ENCODE measurements around the gene PFKP.

The PFKP gene

DNA sequence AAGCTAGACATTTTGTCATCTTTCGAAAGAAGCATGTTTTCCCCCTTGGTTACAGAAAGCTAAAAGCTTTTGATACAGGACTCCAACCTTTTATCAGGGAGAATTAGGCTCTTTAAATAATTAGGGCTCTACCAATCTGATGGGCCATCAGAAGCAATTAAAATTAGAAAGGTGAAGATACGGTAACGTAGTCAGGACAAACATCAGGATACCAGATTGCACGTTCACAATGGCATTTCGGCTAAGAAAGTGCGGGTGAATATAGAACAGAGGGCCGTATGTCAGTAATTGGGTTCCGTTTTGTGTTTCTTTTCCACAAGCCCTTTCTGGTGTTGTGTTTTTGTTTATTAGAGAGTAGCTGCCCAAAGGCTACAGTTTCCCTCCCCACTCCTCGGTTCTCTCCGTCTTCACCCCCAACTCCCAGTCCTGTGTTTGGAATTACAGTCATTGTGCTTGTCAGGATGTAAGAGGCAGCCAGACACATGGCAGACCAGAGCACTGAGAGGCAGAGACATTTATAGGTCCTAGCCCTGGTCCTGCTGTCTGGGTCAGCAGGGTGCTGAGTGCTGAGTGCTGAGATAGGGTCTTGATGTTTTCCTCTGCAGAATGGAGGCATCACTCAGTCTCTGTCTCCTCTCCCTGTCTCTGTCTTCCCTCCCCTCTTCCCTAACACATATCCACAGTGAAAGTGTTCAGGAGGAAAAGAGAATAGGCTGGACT lies 5.5 kb downstream of the PFKP start:
- H3K9me3 ChIP-seq (ENCODE audit: control insufficient read depth, insufficient read depth, low read depth, low read length): no peaks in the 10 kb centered on the region
- H3K27ac ChIP-seq (ENCODE audit: extremely low read depth, low read depth, low read length): no peak overlapping the region
- TF ChIP-seq, protein P1, sequence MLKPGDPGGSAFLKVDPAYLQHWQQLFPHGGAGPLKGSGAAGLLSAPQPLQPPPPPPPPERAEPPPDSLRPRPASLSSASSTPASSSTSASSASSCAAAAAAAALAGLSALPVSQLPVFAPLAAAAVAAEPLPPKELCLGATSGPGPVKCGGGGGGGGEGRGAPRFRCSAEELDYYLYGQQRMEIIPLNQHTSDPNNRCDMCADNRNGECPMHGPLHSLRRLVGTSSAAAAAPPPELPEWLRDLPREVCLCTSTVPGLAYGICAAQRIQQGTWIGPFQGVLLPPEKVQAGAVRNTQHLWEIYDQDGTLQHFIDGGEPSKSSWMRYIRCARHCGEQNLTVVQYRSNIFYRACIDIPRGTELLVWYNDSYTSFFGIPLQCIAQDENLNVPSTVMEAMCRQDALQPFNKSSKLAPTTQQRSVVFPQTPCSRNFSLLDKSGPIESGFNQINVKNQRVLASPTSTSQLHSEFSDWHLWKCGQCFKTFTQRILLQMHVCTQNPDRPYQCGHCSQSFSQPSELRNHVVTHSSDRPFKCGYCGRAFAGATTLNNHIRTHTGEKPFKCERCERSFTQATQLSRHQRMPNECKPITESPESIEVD (tag by site-specific recombination; IDR thresholded peaks at IDR 0.05): no peak
- TF ChIP-seq, protein P2, sequence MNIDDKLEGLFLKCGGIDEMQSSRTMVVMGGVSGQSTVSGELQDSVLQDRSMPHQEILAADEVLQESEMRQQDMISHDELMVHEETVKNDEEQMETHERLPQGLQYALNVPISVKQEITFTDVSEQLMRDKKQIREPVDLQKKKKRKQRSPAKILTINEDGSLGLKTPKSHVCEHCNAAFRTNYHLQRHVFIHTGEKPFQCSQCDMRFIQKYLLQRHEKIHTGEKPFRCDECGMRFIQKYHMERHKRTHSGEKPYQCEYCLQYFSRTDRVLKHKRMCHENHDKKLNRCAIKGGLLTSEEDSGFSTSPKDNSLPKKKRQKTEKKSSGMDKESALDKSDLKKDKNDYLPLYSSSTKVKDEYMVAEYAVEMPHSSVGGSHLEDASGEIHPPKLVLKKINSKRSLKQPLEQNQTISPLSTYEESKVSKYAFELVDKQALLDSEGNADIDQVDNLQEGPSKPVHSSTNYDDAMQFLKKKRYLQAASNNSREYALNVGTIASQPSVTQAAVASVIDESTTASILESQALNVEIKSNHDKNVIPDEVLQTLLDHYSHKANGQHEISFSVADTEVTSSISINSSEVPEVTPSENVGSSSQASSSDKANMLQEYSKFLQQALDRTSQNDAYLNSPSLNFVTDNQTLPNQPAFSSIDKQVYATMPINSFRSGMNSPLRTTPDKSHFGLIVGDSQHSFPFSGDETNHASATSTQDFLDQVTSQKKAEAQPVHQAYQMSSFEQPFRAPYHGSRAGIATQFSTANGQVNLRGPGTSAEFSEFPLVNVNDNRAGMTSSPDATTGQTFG (tag by site-specific recombination; IDR thresholded peaks at IDR 0.05; ENCODE audit: borderline replicate concordance): no peak
- TF ChIP-seq ZNF404 (tag by site-specific recombination; IDR thresholded peaks at IDR 0.05) (no peak), ZIC2 (tag by site-specific recombination; IDR thresholded peaks at IDR 0.05) (peak; percentile 67), ZNF302 (tag by site-specific recombination; IDR thresholded peaks at IDR 0.05; ENCODE audit: low read depth) (no peak), ZNF510 (tag by site-specific recombination; IDR thresholded peaks at IDR 0.05; ENCODE audit: insufficient replicate concordance) (no peak), ZBTB7A (tag by site-specific recombination; IDR thresholded peaks at IDR 0.05; ENCODE audit: low read depth) (no peak), ZNF600 (tag by site-specific recombination; IDR thresholded peaks at IDR 0.05) (peak; percentile 57)
- TF ChIP-seq, protein P3, sequence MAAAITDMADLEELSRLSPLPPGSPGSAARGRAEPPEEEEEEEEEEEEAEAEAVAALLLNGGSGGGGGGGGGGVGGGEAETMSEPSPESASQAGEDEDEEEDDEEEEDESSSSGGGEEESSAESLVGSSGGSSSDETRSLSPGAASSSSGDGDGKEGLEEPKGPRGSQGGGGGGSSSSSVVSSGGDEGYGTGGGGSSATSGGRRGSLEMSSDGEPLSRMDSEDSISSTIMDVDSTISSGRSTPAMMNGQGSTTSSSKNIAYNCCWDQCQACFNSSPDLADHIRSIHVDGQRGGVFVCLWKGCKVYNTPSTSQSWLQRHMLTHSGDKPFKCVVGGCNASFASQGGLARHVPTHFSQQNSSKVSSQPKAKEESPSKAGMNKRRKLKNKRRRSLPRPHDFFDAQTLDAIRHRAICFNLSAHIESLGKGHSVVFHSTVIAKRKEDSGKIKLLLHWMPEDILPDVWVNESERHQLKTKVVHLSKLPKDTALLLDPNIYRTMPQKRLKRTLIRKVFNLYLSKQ (tag by site-specific recombination; IDR thresholded peaks at IDR 0.05; ENCODE audit: borderline replicate concordance): no peak

DNA sequence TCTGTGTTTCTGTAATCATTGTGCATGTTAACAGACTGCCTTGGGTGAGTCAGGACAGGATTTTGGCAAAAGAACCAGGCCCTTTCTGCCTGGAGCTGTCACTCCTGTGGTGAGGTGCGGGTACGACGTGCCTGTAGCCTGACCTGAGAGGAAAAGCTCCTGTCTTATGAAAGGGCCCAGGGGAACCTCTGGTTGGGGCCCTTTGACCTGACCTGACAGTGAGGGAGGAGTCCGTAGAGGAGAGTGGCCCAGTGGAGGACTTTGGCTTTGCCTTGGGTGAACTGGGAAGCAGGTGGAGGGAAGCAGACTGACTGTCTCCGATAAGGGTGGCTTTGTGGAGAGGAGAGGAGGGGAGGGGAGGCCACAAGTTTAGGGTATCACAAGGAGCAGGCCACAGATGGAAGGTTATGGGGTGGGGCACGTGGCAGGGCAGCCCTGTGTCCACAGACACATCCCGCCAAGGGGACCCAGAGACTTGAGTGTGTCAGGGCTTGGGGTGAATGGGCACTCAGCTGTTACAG lies 6.9 kb downstream of the PFKP start:
- no peak overlapping the region for H3K4me3 ChIP-seq (ENCODE audit: low read depth, low read length)
- CTCF ChIA-PET: interaction anchor here (1.6 kb wide), 1 partner anchor 30 kb away, joined by 5 read pairs; no protein-coding TSS in a partner anchor
- peaks cover 17 to 33% of the 10 kb centered on the region in 2 experiments for H3K36me3 ChIP-seq (ENCODE audit: control insufficient read depth in 2 of 2, insufficient read depth in 1 of 2, low read length in 2 of 2)
- POLR2A ChIA-PET: no interaction called here
- no peaks in the 10 kb centered on the region for H3K9me3 ChIP-seq (ENCODE audit: control insufficient read depth, insufficient read depth, low read depth, low read length)
- H3K4me1 ChIP-seq (ENCODE audit: control insufficient read depth, insufficient read depth, low read length): peaks cover 14% of the 10 kb centered on the region
- no peak overlapping the region for H3K27ac ChIP-seq (ENCODE audit: extremely low read depth, low read depth, low read length)
- TF ChIP-seq, protein P4, sequence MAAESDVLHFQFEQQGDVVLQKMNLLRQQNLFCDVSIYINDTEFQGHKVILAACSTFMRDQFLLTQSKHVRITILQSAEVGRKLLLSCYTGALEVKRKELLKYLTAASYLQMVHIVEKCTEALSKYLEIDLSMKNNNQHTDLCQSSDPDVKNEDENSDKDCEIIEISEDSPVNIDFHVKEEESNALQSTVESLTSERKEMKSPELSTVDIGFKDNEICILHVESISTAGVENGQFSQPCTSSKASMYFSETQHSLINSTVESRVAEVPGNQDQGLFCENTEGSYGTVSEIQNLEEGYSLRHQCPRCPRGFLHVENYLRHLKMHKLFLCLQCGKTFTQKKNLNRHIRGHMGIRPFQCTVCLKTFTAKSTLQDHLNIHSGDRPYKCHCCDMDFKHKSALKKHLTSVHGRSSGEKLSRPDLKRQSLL (tag by site-specific recombination; IDR thresholded peaks at IDR 0.05): no peak
- TF ChIP-seq, protein P5, sequence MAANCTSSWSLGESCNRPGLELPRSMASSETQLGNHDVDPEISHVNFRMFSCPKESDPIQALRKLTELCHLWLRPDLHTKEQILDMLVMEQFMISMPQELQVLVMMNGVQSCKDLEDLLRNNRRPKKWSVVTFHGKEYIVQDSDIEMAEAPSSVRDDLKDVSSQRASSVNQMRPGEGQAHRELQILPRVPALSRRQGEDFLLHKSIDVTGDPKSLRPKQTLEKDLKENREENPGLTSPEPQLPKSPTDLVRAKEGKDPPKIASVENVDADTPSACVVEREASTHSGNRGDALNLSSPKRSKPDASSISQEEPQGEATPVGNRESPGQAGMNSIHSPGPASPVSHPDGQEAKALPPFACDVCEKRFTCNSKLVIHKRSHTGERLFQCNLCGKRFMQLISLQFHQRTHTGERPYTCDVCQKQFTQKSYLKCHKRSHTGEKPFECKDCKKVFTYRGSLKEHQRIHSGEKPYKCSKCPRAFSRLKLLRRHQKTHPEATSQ (tag by site-specific recombination; IDR thresholded peaks at IDR 0.05): no peak
- TF ChIP-seq ZFP3 (tag by site-specific recombination; IDR thresholded peaks at IDR 0.05; ENCODE audit: low read depth): no peak
- no peak for TF ChIP-seq ZNF558 (tag by site-specific recombination; IDR thresholded peaks at IDR 0.05)
- TF ChIP-seq ZNF266 (tag by site-specific recombination; IDR thresholded peaks at IDR 0.05; ENCODE audit: low read depth): no peak
- no peak for TF ChIP-seq SP2 (tag by site-specific recombination; IDR thresholded peaks at IDR 0.05)
- no peak for TF ChIP-seq ZNF175 (tag by site-specific recombination; IDR thresholded peaks at IDR 0.05)
- no peak for TF ChIP-seq ZNF654 (tag by site-specific recombination; IDR thresholded peaks at IDR 0.05; ENCODE audit: low read depth)
- no peak for TF ChIP-seq WT1 (tag by site-specific recombination; IDR thresholded peaks at IDR 0.05)
- TF ChIP-seq ZNF223 (tag by site-specific recombination; IDR thresholded peaks at IDR 0.05): no peak
- TF ChIP-seq, protein P6, sequence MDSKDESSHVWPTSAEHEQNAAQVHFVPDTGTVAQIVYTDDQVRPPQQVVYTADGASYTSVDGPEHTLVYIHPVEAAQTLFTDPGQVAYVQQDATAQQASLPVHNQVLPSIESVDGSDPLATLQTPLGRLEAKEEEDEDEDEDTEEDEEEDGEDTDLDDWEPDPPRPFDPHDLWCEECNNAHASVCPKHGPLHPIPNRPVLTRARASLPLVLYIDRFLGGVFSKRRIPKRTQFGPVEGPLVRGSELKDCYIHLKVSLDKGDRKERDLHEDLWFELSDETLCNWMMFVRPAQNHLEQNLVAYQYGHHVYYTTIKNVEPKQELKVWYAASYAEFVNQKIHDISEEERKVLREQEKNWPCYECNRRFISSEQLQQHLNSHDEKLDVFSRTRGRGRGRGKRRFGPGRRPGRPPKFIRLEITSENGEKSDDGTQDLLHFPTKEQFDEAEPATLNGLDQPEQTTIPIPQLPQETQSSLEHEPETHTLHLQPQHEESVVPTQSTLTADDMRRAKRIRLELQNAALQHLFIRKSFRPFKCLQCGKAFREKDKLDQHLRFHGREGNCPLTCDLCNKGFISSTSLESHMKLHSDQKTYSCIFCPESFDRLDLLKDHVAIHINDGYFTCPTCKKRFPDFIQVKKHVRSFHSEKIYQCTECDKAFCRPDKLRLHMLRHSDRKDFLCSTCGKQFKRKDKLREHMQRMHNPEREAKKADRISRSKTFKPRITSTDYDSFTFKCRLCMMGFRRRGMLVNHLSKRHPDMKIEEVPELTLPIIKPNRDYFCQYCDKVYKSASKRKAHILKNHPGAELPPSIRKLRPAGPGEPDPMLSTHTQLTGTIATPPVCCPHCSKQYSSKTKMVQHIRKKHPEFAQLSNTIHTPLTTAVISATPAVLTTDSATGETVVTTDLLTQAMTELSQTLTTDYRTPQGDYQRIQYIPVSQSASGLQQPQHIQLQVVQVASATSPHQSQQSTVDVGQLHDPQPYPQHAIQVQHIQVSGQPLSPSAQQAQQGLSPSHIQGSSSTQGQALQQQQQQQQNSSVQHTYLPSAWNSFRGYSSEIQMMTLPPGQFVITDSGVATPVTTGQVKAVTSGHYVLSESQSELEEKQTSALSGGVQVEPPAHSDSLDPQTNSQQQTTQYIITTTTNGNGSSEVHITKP (tag by site-specific recombination; IDR thresholded peaks at IDR 0.05): no peak
- TF ChIP-seq ZNF529 (tag by site-specific recombination; IDR thresholded peaks at IDR 0.05; ENCODE audit: insufficient replicate concordance): no peak

More for the DNA sequence above, 5.5 kb downstream of the PFKP start:
- POLR2A ChIA-PET: no interaction called here
- Histone ChIP-seq H3K4me1 (ENCODE audit: control insufficient read depth, insufficient read depth, low read length) (peaks cover 7% of the 10 kb centered on the region), H3K36me3 (ENCODE audit: control insufficient read depth in 2 of 2, insufficient read depth in 1 of 2, low read length in 2 of 2) (peaks cover 17 to 33% of the 10 kb centered on the region in 2 experiments), H3K4me3 (ENCODE audit: low read depth, low read length) (no peak overlapping the region)
- CTCF ChIA-PET: interaction anchor here (0.6 kb wide), 1 partner anchor 22 kb away, joined by 4 read pairs; no protein-coding TSS in a partner anchor

Data from HEK293 (cell line).